MM.1S (cell line): ENCODE results near the gene SEPHS2.
"Not testable (repeated sequence)": the region's sequence is repeated elsewhere in the genome, so short reads cannot be mapped to it uniquely, and the experiment has no call there.

Experiments used
- EZH2 ChIP-seq: fragments of 300-600 bp; sonication (generic); optimal IDR thresholded peaks from 2 replicates; pipeline ENCODE3; 2017; ENCODE audit warnings: low read depth, mild to moderate bottlenecking, antibody characterized with exemption, low read length, mixed read lengths
- EZH2phosphoT487 ChIP-seq: fragments of 300-600 bp; sonication (generic); IDR thresholded peaks from 2 replicates; pipeline ENCODE4 v1.6.1; 2018; ENCODE audit warnings: antibody characterized with exemption, low read length
- TF ChIP-seq, protein P1 (sequence below): fragments of 300-600 bp; sonication (generic); IDR thresholded peaks from 2 replicates; pipeline ENCODE4 v1.5.1; 2016; ENCODE audit warnings: antibody characterized with exemption, low read length, mixed read lengths

DNA sequence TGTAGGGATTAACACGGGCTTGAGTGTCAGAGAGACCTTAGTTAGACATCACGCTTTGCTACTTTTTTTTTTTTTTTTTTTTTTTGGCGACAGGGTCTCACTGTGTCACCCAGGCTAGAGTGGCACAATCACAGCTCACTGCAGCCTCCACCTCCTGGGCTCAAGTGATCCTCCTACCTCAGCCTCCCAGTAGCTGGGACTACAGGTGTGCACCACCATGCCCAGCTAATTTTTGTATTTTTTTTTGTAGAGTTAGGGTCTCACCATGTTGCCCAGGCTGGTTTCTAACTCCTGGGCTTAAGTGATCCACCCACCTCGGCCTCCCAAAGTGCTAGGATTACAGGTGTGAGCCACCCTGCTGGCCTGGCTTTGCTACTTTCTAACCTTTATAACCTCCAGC is 49.0 kb downstream of the SEPHS2 start:
- TF ChIP-seq, protein P1, sequence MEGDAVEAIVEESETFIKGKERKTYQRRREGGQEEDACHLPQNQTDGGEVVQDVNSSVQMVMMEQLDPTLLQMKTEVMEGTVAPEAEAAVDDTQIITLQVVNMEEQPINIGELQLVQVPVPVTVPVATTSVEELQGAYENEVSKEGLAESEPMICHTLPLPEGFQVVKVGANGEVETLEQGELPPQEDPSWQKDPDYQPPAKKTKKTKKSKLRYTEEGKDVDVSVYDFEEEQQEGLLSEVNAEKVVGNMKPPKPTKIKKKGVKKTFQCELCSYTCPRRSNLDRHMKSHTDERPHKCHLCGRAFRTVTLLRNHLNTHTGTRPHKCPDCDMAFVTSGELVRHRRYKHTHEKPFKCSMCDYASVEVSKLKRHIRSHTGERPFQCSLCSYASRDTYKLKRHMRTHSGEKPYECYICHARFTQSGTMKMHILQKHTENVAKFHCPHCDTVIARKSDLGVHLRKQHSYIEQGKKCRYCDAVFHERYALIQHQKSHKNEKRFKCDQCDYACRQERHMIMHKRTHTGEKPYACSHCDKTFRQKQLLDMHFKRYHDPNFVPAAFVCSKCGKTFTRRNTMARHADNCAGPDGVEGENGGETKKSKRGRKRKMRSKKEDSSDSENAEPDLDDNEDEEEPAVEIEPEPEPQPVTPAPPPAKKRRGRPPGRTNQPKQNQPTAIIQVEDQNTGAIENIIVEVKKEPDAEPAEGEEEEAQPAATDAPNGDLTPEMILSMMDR, result not testable (repeated sequence)
- TF ChIP-seq EZH2, EZH2phosphoT487: not testable (repeated sequence)
